ENCODE measurements around the gene PSEN2.
"Not testable (repeated sequence)": the region's sequence is repeated elsewhere in the genome, so short reads cannot be mapped to it uniquely, and the experiment has no call there.

The PSEN2 gene

DNA sequence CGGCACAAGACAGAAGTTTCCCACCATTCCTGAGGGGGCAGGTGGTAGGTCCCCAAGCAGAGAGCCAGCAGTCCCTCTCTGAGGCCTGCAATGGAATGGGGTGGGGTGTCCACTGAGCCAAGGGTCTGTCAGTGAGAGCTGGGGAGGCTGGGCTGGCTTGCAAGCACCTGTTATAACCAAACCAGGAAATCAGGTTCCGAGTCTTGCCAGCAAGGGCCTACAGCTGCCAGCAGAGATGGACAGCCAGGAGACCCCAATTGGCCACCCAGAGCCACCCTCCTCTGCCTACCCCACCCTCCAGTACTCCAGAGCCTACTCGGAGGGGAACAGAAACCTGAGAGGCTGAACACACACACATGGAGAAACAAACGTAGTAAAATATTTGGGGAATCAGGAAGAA lies 32.2 kb downstream of the PSEN2 start:
- H3K36me3 ChIP-seq (ENCODE audit: insufficient read depth, low read length), result 0 out of 2 replicates have a peak, but pooled peaks cover 4% of the 10 kb centered on the region
- H3K9me3 ChIP-seq (ENCODE audit: control insufficient read depth, insufficient read depth, low read length), result no peaks in the 10 kb centered on the region
- no peak overlapping the region for H3K9ac ChIP-seq (ENCODE audit: low read depth, low read length)
- no peaks in the 10 kb centered on the region for H3K4me1 ChIP-seq (ENCODE audit: insufficient read depth, low read length)

- H3K36me3 ChIP-seq (ENCODE audit: insufficient read depth, low read length), result 0 out of 2 replicates have a peak, but pooled peaks cover 4% of the 10 kb centered on the region
- H3K9ac ChIP-seq (ENCODE audit: low read depth, low read length), result no peak overlapping the region
- no peaks in the 10 kb centered on the region for H3K4me1 ChIP-seq (ENCODE audit: insufficient read depth, low read length)
- no peaks in the 10 kb centered on the region for H3K9me3 ChIP-seq (ENCODE audit: control insufficient read depth, insufficient read depth, low read length)
Observed at GRCh38 chr1:226903819-226904716, 33.7 kb downstream of the PSEN2 start.

GRCh38 chr1:226904772-226905171 lies 34.4 kb downstream of the PSEN2 start:
- H3K4me1 ChIP-seq (ENCODE audit: insufficient read depth, low read length), result no peaks in the 10 kb centered on the region
- H3K9ac ChIP-seq (ENCODE audit: low read depth, low read length), result no peak overlapping the region
- H3K36me3 ChIP-seq (ENCODE audit: insufficient read depth, low read length), result no peaks in the 10 kb centered on the region
- no peaks in the 10 kb centered on the region for H3K9me3 ChIP-seq (ENCODE audit: control insufficient read depth, insufficient read depth, low read length)

GRCh38 chr1:226908419-226908818 lies 38.0 kb downstream of the PSEN2 start:
- Histone ChIP-seq H3K9ac (ENCODE audit: low read depth, low read length) (no peak overlapping the region), H3K4me1 (ENCODE audit: insufficient read depth, low read length) (no peaks in the 10 kb centered on the region), H3K9me3 (ENCODE audit: control insufficient read depth, insufficient read depth, low read length) (no peaks in the 10 kb centered on the region), H3K36me3 (ENCODE audit: insufficient read depth, low read length) (no peaks in the 10 kb centered on the region)

- H3K36me3 ChIP-seq (ENCODE audit: insufficient read depth, low read length), result no peaks in the 10 kb centered on the region
- no peaks in the 10 kb centered on the region for H3K9me3 ChIP-seq (ENCODE audit: control insufficient read depth, insufficient read depth, low read length)
- H3K4me1 ChIP-seq (ENCODE audit: insufficient read depth, low read length), result no peaks in the 10 kb centered on the region
- H3K9ac ChIP-seq (ENCODE audit: low read depth, low read length), result no peak overlapping the region
Observed at GRCh38 chr1:226908913-226909312, 38.5 kb downstream of the PSEN2 start.

DNA sequence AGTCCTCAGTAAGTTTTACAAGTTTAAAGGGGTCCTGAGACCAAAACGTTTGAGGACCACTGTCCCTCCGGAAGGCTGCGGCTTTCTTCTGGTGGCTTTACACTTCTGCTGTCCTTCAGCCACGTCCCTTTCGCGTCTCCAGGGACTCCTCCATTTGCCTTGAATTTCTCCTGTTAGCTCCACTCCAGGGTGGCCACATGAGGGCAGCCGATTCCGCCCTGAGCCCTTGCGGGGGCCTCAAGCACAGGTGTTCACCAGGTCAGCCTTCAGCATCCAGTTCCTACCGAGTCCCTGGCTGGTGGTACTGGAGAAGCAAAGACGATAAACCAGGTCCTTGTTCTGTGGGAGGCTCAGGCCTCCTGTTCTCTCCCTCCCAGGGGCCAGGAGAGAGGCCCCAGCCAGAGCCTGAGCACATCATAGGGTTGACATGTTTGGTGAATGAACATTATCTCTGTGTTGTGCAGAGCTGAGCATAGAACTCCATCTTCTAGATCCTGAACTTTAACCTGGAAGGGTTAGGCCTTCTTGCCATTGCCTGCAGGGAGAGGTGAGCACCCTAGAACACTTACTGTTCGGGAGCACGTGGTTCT lies 42.3 kb downstream of the PSEN2 start:
- no peak overlapping the region for H3K9ac ChIP-seq (ENCODE audit: low read depth, low read length)
- H3K9me3 ChIP-seq (ENCODE audit: control insufficient read depth, insufficient read depth, low read length), result no peaks in the 10 kb centered on the region
- no peaks in the 10 kb centered on the region for H3K36me3 ChIP-seq (ENCODE audit: insufficient read depth, low read length)
- no peaks in the 10 kb centered on the region for H3K4me1 ChIP-seq (ENCODE audit: insufficient read depth, low read length)

- Histone ChIP-seq H3K9ac (ENCODE audit: low read depth, low read length) (no peak overlapping the region), H3K4me1 (ENCODE audit: insufficient read depth, low read length) (no peaks in the 10 kb centered on the region), H3K36me3 (ENCODE audit: insufficient read depth, low read length) (no peaks in the 10 kb centered on the region), H3K9me3 (ENCODE audit: control insufficient read depth, insufficient read depth, low read length) (no peaks in the 10 kb centered on the region)
Observed at GRCh38 chr1:226915672-226915995, 45.2 kb downstream of the PSEN2 start.

DNA sequence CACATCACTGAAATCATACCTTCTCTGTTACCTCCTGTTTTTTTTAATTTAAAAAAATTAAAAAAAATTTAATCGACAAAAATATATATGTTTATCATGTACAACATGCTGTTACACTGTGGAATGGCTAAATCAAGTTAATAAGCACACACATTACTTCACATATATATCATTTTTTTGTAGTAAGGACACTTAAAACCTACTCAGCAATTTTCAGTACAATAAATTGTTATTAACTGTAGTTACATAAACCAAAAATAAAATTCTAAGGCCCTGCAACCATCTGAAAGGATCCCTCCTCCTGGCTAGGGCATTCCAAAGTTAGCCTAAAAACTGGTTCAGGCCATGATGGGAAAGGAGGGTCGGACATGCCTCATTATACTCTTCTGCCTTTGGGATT lies 46.1 kb downstream of the PSEN2 start:
- no peaks in the 10 kb centered on the region for H3K36me3 ChIP-seq (ENCODE audit: insufficient read depth, low read length)
- no peaks in the 10 kb centered on the region for H3K9me3 ChIP-seq (ENCODE audit: control insufficient read depth, insufficient read depth, low read length)
- no peaks in the 10 kb centered on the region for H3K4me1 ChIP-seq (ENCODE audit: insufficient read depth, low read length)
- no peak overlapping the region for H3K9ac ChIP-seq (ENCODE audit: low read depth, low read length)

- H3K4me1 ChIP-seq (ENCODE audit: insufficient read depth, low read length), result no peaks in the 10 kb centered on the region
- H3K36me3 ChIP-seq (ENCODE audit: insufficient read depth, low read length), result no peaks in the 10 kb centered on the region
- no peaks in the 10 kb centered on the region for H3K9me3 ChIP-seq (ENCODE audit: control insufficient read depth, insufficient read depth, low read length)
- H3K9ac ChIP-seq (ENCODE audit: low read depth, low read length), result no peak overlapping the region
Observed at GRCh38 chr1:226919587-226919986, 49.2 kb downstream of the PSEN2 start.

- H3K9ac ChIP-seq (ENCODE audit: low read depth, low read length), result no peak overlapping the region
- no peaks in the 10 kb centered on the region for H3K9me3 ChIP-seq (ENCODE audit: control insufficient read depth, insufficient read depth, low read length)
- no peaks in the 10 kb centered on the region for H3K4me1 ChIP-seq (ENCODE audit: insufficient read depth, low read length)
- no peaks in the 10 kb centered on the region for H3K36me3 ChIP-seq (ENCODE audit: insufficient read depth, low read length)
Observed at GRCh38 chr1:226919995-226920394, 49.6 kb downstream of the PSEN2 start.

DNA sequence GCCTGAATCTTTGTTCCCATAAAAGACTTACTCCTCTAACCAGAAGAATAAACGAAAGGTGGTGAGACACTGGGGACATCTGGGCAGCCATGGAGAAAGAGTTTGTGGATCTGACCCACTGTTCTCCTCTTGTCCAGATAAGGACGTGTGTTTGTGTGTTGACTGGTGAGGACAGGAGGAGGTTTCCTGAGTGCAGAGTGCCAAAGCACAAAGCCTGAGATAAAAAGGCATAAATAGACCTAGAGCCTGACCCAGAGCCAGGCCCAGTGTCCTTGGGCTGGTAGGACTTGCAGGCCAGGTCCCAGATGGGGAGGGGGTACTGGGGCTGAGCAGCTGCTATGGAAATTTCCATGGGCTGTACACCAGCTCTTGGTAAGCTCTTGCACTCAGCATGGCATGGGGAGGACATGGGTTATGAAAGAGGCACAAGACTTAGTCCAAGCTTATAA lies 50.1 kb downstream of the PSEN2 start:
- Histone ChIP-seq H3K9me3 (ENCODE audit: control insufficient read depth, insufficient read depth, low read length) (no peaks in the 10 kb centered on the region), H3K9ac (ENCODE audit: low read depth, low read length) (no peak overlapping the region), H3K4me1 (ENCODE audit: insufficient read depth, low read length) (no peaks in the 10 kb centered on the region), H3K36me3 (ENCODE audit: insufficient read depth, low read length) (no peaks in the 10 kb centered on the region)

DNA sequence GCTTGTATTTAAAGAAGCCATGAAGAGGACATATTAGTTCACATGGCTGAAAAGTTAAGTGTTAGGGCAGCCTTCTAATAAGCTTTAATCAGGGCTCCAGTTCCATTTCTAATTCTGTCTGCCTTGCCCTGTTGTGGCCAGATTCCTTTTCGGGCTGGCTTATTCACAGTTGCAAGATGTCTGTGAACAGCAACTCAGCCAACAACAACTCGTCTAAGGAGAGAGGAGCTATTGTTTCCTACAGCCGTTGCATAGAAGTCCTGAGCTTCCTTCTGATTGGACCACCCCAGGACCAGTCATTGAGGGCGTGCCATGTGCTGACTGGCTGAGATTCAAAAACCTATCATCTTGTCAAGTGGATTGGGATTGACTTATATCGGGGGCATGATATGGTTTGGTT lies 51.1 kb downstream of the PSEN2 start:
- no peaks in the 10 kb centered on the region for H3K9me3 ChIP-seq (ENCODE audit: control insufficient read depth, insufficient read depth, low read length)
- no peaks in the 10 kb centered on the region for H3K4me1 ChIP-seq (ENCODE audit: insufficient read depth, low read length)
- H3K9ac ChIP-seq (ENCODE audit: low read depth, low read length), result no peak overlapping the region
- no peaks in the 10 kb centered on the region for H3K36me3 ChIP-seq (ENCODE audit: insufficient read depth, low read length)

- H3K36me3 ChIP-seq (ENCODE audit: insufficient read depth, low read length); H3K9ac ChIP-seq (ENCODE audit: low read depth, low read length); H3K4me1 ChIP-seq (ENCODE audit: insufficient read depth, low read length); H3K9me3 ChIP-seq (ENCODE audit: control insufficient read depth, insufficient read depth, low read length): not testable (repeated sequence)
Observed at GRCh38 chr1:226929260-226930111, 59.1 kb downstream of the PSEN2 start.

DNA sequence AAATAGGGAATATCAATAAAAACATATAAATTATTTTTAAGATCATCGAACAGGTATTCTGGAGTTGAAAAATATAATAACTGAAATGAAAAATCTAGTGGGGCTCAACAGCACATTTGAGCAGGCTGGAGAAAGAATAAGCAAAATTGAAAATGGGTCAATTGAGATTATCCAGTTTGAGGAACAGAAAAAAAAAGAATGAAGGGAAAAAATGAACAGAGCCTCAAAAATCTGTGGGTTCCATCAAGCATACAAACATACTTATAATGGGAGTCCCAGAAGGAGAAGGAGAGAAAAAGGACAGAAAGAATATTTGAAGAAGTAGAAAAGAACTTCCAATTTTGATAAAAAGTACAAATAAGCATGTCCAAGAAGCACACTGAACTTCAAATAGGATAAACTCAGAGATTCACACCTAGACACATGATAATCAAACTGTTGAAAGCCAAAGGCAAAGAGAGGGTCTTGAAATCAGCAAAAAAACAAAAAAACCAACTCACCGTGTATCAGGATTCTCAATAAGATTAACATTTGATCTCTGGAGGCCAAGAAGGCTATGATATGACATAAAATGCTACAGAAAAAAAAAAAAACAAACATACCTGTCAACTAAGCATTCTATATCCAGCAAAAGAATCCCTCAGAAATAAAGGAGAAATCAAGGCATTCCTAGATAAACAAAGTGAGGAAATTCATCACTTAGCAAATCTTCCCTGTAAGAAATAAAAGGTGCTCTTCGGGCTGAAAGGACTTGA lies 64.2 kb downstream of the PSEN2 start:
- peaks cover 5% of the 10 kb centered on the region; the same call in 1 of the 2 replicates for H3K4me1 ChIP-seq (ENCODE audit: insufficient read depth, low read length)
- no peaks in the 10 kb centered on the region for H3K9me3 ChIP-seq (ENCODE audit: control insufficient read depth, insufficient read depth, low read length)
- no peaks in the 10 kb centered on the region for H3K36me3 ChIP-seq (ENCODE audit: insufficient read depth, low read length)
- no peak overlapping the region for H3K9ac ChIP-seq (ENCODE audit: low read depth, low read length)
